IMR-90 (cell line): ENCODE measurements around the gene FGD5. TPM values are rescaled to one million over a fixed set of nuclear protein-coding genes. Genes with fewer than 3 reads are reported as not detected.

Experiments
- ATAC-seq: fragments of 200-7000 bp; cut with Tn5 transposase; 2 replicates; pipeline ENCODE4 v1.9.1; 2020; ENCODE audit warnings: low read depth, mild to moderate bottlenecking, moderate library complexity
- BruUV-seq: library from RNA; stranded (reverse); fragments of 400-500 nt; replicated peaks from 2 replicates; lab custom pipeline; 2021; lab: Mats Ljungman, UMichigan
- CTCF ChIA-PET: fragments of 300-600 bp; formaldehyde crosslinking; extraction: SDS; loops from one replicate; lab custom pipeline; 2021; ENCODE audit warnings: antibody characterized with exemption; lab: Yijun Ruan, JAX
- POLR2A ChIA-PET: fragments of 300-600 bp; sonication (Branson Sonifier 250); formaldehyde crosslinking; loops from one replicate; lab custom pipeline; 2022; ENCODE audit warnings: antibody characterized with exemption; ENCODE audit not compliant: unreplicated experiment; lab: Charles Lee
- DNase-seq: peaks from one replicate; pipeline ENCODE4 v3.0.0; 2013
- H2AFZ ChIP-seq: replicated peaks from 2 replicates; pipeline ENCODE3; 2013; ENCODE audit warnings: low read length, mild to moderate bottlenecking; ENCODE audit not compliant: poor library complexity
- H2AK5ac ChIP-seq: 2 replicates; pipeline ENCODE4 v1.6.1; 2013; ENCODE audit warnings: low read depth, low read length, inconsistent platforms
- H2AK9ac ChIP-seq: replicated peaks from 2 replicates; pipeline ENCODE3; 2013; ENCODE audit warnings: mild to moderate bottlenecking, low read depth, low read length, moderate library complexity; ENCODE audit not compliant: poor library complexity
- H2BK120ac ChIP-seq: 2 replicates; pipeline ENCODE4 v1.6.1; 2013; ENCODE audit warnings: low read depth, low read length, inconsistent platforms
- H2BK15ac ChIP-seq: 3 replicates; pipeline ENCODE4 v1.6.1; 2013; ENCODE audit warnings: low read depth, low read length, inconsistent platforms
- H2BK20ac ChIP-seq: 2 replicates; pipeline ENCODE4 v1.6.1; 2013; ENCODE audit warnings: low read depth, mild to moderate bottlenecking, inconsistent platforms, low read length, moderate library complexity
- H2BK5ac ChIP-seq: 2 replicates; pipeline ENCODE4 v1.6.1; 2013; ENCODE audit warnings: mild to moderate bottlenecking, low read depth, low read length, inconsistent platforms; ENCODE audit not compliant: poor library complexity, severe bottlenecking
- H3K14ac ChIP-seq: replicated peaks from 2 replicates; pipeline ENCODE4 v1.6.1; 2013; ENCODE audit warnings: low read depth, low read length, inconsistent platforms
- H3K18ac ChIP-seq: 2 replicates; pipeline ENCODE4 v1.6.1; 2013; ENCODE audit warnings: low read depth, low read length, control low read depth
- H3K23ac ChIP-seq: 2 replicates; pipeline ENCODE4 v1.6.1; 2013; ENCODE audit warnings: low read depth, low read length, inconsistent platforms
- H3K27ac ChIP-seq: 2 replicates; pipeline ENCODE4 v1.5.1; 2013; ENCODE audit warnings: mild to moderate bottlenecking, control low read depth, low read length; ENCODE audit not compliant: insufficient read depth
- H3K27me3 ChIP-seq: 2 replicates; pipeline ENCODE4 v1.6.1; 2013; ENCODE audit warnings: low read length; ENCODE audit not compliant: control insufficient read depth, insufficient read depth
- H3K36me3 ChIP-seq: 2 replicates; pipeline ENCODE4 v1.6.1; 2013; ENCODE audit warnings: low read length, mixed read lengths; ENCODE audit not compliant: control insufficient read depth, insufficient read depth
- H3K4ac ChIP-seq: 2 replicates; pipeline ENCODE4 v1.6.1; 2013; ENCODE audit warnings: low read depth, low read length, inconsistent platforms
- H3K4me1 ChIP-seq: 2 replicates; pipeline ENCODE4 v1.6.1; 2013; ENCODE audit warnings: low read length, mixed read lengths; ENCODE audit not compliant: control insufficient read depth, insufficient read depth
- H3K4me2 ChIP-seq: 2 replicates; pipeline ENCODE4 v1.6.1; 2013; ENCODE audit warnings: low read depth, mild to moderate bottlenecking, control low read depth, low read length, moderate library complexity
- H3K4me3 ChIP-seq: 2 replicates; pipeline ENCODE4 v1.5.1; 2013; ENCODE audit warnings: low read depth, mild to moderate bottlenecking, control low read depth, low read length, moderate library complexity; ENCODE audit not compliant: insufficient read depth
- H3K56ac ChIP-seq: 2 replicates; pipeline ENCODE4 v1.6.1; 2013; ENCODE audit warnings: low read length, inconsistent platforms; ENCODE audit not compliant: insufficient read depth; ENCODE audit errors: extremely low read depth
- H3K79me1 ChIP-seq, 2 experiments: 2 replicates each; pipeline ENCODE4 v1.6.1; 2013; ENCODE audit warnings: low read length in 2 of 2, inconsistent platforms in 1 of 2, low read depth in 1 of 2
- H3K9ac ChIP-seq: 2 replicates; pipeline ENCODE4 v1.6.1; 2013; ENCODE audit warnings: low read depth, low read length, control low read depth
- H3K9me1 ChIP-seq: 2 replicates; pipeline ENCODE4 v1.6.1; 2013; ENCODE audit warnings: low read length, inconsistent platforms; ENCODE audit not compliant: insufficient read depth
- H3K9me3 ChIP-seq: 2 replicates; pipeline ENCODE4 v1.6.1; 2013; ENCODE audit warnings: low read length; ENCODE audit not compliant: control insufficient read depth, insufficient read depth
- H4K20me1 ChIP-seq: 2 replicates; pipeline ENCODE4 v1.6.1; 2013; ENCODE audit warnings: low read length, inconsistent platforms; ENCODE audit not compliant: insufficient read depth
- H4K5ac ChIP-seq: 2 replicates; pipeline ENCODE4 v1.6.1; 2013; ENCODE audit warnings: mild to moderate bottlenecking, low read depth, low read length, control low read depth
- H4K8ac ChIP-seq, 2 experiments: 2 replicates each; pipeline ENCODE4 v1.6.1; 2013; ENCODE audit warnings: low read depth in 2 of 2, low read length in 2 of 2, control low read depth in 1 of 2, inconsistent platforms in 1 of 2
- H4K91ac ChIP-seq: 2 replicates; pipeline ENCODE4 v1.6.1; 2013; ENCODE audit warnings: low read depth, low read length, inconsistent platforms; ENCODE audit not compliant: insufficient read depth
- BHLHE40 ChIP-seq: fragments of 150-350 bp; IDR thresholded peaks from 2 replicates; pipeline ENCODE4 v1.6.1; 2016; ENCODE audit warnings: mild to moderate bottlenecking, low read depth, low read length
- CTCF ChIP-seq: conservative IDR thresholded peaks from 2 replicates; pipeline ENCODE4 v1.5.1; 2012; ENCODE audit warnings: mild to moderate bottlenecking, low read depth, low read length, improper control_type of control experiment
- RAD21 ChIP-seq: IDR thresholded peaks from 2 replicates; pipeline ENCODE4 v1.6.1; 2012; ENCODE audit warnings: low read length, improper control_type of control experiment
- SMC3 ChIP-seq: fragments of 150-350 bp; IDR thresholded peaks from 2 replicates; pipeline ENCODE4 v1.6.1; 2016; ENCODE audit warnings: low read depth, mild to moderate bottlenecking, antibody characterized with exemption, low read length, moderate library complexity
- WGBS, 2 experiments: methylation state at CpG; one replicate each; pipeline versions ENCODE4 v1.1.5 to v1.1.7; 2013; ENCODE audit warnings: missing lambda C conversion rate in 2 of 2; ENCODE audit not compliant: insufficient read length in 1 of 2; ENCODE audit errors: extremely low coverage in 2 of 2; 5-methylcytosine and 5-hydroxymethylcytosine counted together
- dilution Hi-C: fragments of 300-500 bp; cut with HindIII; formaldehyde crosslinking; loops from one replicate; pipeline ENCODE4 v1.14.3; 2018; ENCODE audit warnings: low sequenced_read_pairs; ENCODE audit not compliant: unreplicated experiment
- in situ Hi-C: fragments of 300-500 bp; cut with MboI; formaldehyde crosslinking; loops from 3 replicates; pipeline ENCODE4 v1.14.3; 2019; ENCODE audit warnings: low sequenced_read_pairs, inconsistent platforms, mixed read lengths
- intact Hi-C: fragments of 100-400 bp; cut with micrococcal nuclease; formaldehyde crosslinking; loops from 2 replicates; pipeline ENCODE4 v1.10.0; 2022
- polyA plus RNA-seq, 3 experiments: library from polyadenylated mRNA; depleted of rRNA; stranded (reverse); fragments of >200 nt; gene quantifications; 2 replicates each; pipeline ENCODE4 v1.2.3, GENCODE V29; 2012; ENCODE audit warnings: low replicate concordance in 1 of 3
- total RNA-seq: library from RNA; depleted of rRNA; stranded (reverse); fragments of >200 nt; gene quantifications from 2 replicates; pipeline ENCODE4 v1.2.3, GENCODE V29; 2012

The FGD5 gene
- total and polyA plus RNA-seq, 2 of the 4 experiments (the other 2 are of a cell fraction) = not detected

DNA sequence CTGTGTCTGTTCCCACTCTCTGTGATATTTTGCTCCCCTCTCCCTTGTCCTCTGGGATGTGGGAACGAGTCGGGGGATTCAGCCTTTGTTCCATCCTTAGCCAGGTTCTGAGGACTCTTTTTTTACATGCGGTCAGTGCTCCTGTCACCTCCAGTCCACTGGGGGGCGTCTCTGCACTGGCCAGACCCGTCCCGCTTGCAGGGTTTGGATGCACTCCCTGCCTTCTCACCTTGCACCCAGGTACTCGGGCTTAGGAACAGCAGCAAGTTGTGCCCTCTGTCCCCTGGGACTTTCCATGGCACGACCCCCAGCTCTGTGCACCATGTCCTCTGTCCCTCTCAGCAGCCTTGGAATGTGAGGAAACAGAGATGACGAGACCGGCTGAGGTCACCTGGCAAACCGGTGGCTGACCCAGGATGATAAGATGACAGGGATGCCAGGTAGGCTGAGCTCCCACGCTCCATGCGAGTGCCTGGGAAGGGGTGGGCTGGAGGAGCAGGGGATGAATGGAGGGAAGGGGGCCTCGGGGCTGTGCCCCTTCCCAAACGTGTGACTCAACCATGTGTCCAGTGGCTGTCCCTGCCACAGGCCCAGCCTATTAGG lies 27.3 kb upstream of the FGD5 start:
- H2AK9ac ChIP-seq = peak overlapping the region; percentile 28
- no peaks in the 10 kb centered on the region for H3K36me3 ChIP-seq
- no TSS peak for BruUV-seq
- no peak overlapping the region for H3K18ac ChIP-seq
- H2BK5ac ChIP-seq = no peak overlapping the region
- no peak overlapping the region for H3K56ac ChIP-seq
- H3K27me3 ChIP-seq = peaks cover 30% of the 10 kb centered on the region
- H2BK120ac ChIP-seq = no peak overlapping the region
- 37% methylated on average over 8 of the region's 15 CpGs; no CpG with 5 or more reads in 1 of the 2 experiments for WGBS, 2 experiments
- no peaks in the 10 kb centered on the region for H3K9me1 ChIP-seq
- H3K4me3 ChIP-seq = no peak overlapping the region
- H3K27ac ChIP-seq = no peak overlapping the region
- no peak overlapping the region for H2BK20ac ChIP-seq
- ATAC-seq (peak; percentile 57), DNase-seq (peak; percentile 12)
- H4K5ac ChIP-seq = no peak overlapping the region
- H3K9ac ChIP-seq = no peak overlapping the region
- H4K8ac ChIP-seq = no peak overlapping the region
- H2BK15ac ChIP-seq = no peak overlapping the region
- POLR2A ChIA-PET = no interaction called here
- no peak overlapping the region for H3K14ac ChIP-seq
- dilution Hi-C loops (no loop called here), in situ Hi-C loops (no loop called here), intact Hi-C loops (loop anchor here (1.0 kb wide), 1 partner anchor 130 kb away; no protein-coding TSS in a partner anchor)
- no peak overlapping the region for H2AFZ ChIP-seq
- no peaks in the 10 kb centered on the region for H3K4me1 ChIP-seq
- TF ChIP-seq BHLHE40 (no peak), CTCF (peak; percentile 41), RAD21 (peak; percentile 35), SMC3 (peak; percentile 24; the same call in 1 of the 2 replicates)
- H4K91ac ChIP-seq = no peak overlapping the region
- CTCF ChIA-PET = no interaction called here
- no peaks in the 10 kb centered on the region for H4K20me1 ChIP-seq
- no peaks in the 10 kb centered on the region for H3K79me1 ChIP-seq
- H3K4me2 ChIP-seq = no peak overlapping the region
- H3K9me3 ChIP-seq = no peaks in the 10 kb centered on the region
- no peak overlapping the region for H3K23ac ChIP-seq
- H2AK5ac ChIP-seq = no peak overlapping the region
- H3K4ac ChIP-seq = no peak overlapping the region
